ENCODE results near the gene SLC18A3. TPM values are rescaled to one million over a fixed set of nuclear protein-coding genes. Genes with fewer than 3 reads are reported as not detected.

Gene SLC18A3
- total RNA-seq, 4 donors from 2014 or later = 0.07 TPM; not detected in 3

GRCh38 chr10:49613882-49614241 is 3.8 kb downstream of the SLC18A3 start, which contains the start of gene CHAT:
Gene CHAT, plus strand, starts transcription at chr10:49614037. Its CDS starts 153 bp downstream, at chr10:49614190.
- Histone ChIP-seq H3K4me3 (no peak within 1 kb of the TSS), H3K27ac (no peak within 1 kb of the TSS), H3K27me3 (peaks cover 0 to 58% of the 10 kb centered on the region in 2 donors), H3K9me3 (no peaks in the 10 kb centered on the region), H3K36me3 (no peaks in the 10 kb centered on the region), H3K4me1 (peaks cover 0 to 15% of the 10 kb centered on the region in 2 donors)
- TF ChIP-seq POLR2A (IDR thresholded peaks at IDR 0.05) (no peak), CTCF (IDR thresholded peaks at IDR 0.05) (no peak)
- intact Hi-C loops (cut with DNase I; ENCODE audit: low total_unique reads) = no loop called here
- no peak for DNase-seq

GRCh38 chr10:49614242-49615198 is 4.4 kb downstream of the SLC18A3 start:
- peaks cover 0 to 52% of the 10 kb centered on the region in 2 donors for H3K27me3 ChIP-seq
- no peak for DNase-seq
- no peaks in the 10 kb centered on the region for H3K36me3 ChIP-seq
- no peak overlapping the region for H3K4me3 ChIP-seq
- TF ChIP-seq CTCF (IDR thresholded peaks at IDR 0.05) = no peak
- no peak for TF ChIP-seq POLR2A (IDR thresholded peaks at IDR 0.05)
- H3K9me3 ChIP-seq = no peaks in the 10 kb centered on the region
- no peak overlapping the region for H3K27ac ChIP-seq
- H3K4me1 ChIP-seq = peaks cover 0 to 15% of the 10 kb centered on the region in 2 donors
- intact Hi-C loops (cut with DNase I; ENCODE audit: low total_unique reads) = no loop called here

GRCh38 chr10:49615213-49615612 is 5.1 kb downstream of the SLC18A3 start:
- no peak for TF ChIP-seq CTCF (IDR thresholded peaks at IDR 0.05)
- no peak for TF ChIP-seq POLR2A (IDR thresholded peaks at IDR 0.05)
- H3K9me3 ChIP-seq = no peaks in the 10 kb centered on the region
- no peak overlapping the region for H3K27ac ChIP-seq
- no peak for DNase-seq
- no peak overlapping the region for H3K4me3 ChIP-seq
- intact Hi-C loops (cut with DNase I; ENCODE audit: low total_unique reads) = no loop called here
- H3K27me3 ChIP-seq = peaks cover 0 to 46% of the 10 kb centered on the region in 2 donors
- H3K4me1 ChIP-seq = peaks cover 0 to 8% of the 10 kb centered on the region in 2 donors
- no peaks in the 10 kb centered on the region for H3K36me3 ChIP-seq

GRCh38 chr10:49615721-49616120 is 5.6 kb downstream of the SLC18A3 start:
- H3K4me1 ChIP-seq = peaks cover 0 to 4% of the 10 kb centered on the region in 2 donors
- TF ChIP-seq CTCF (IDR thresholded peaks at IDR 0.05) = no peak
- TF ChIP-seq POLR2A (IDR thresholded peaks at IDR 0.05) = no peak
- no peak for DNase-seq
- intact Hi-C loops (cut with DNase I; ENCODE audit: low total_unique reads) = no loop called here
- H3K4me3 ChIP-seq = no peak overlapping the region
- no peaks in the 10 kb centered on the region for H3K36me3 ChIP-seq
- H3K27ac ChIP-seq = no peak overlapping the region
- no peaks in the 10 kb centered on the region for H3K9me3 ChIP-seq
- H3K27me3 ChIP-seq = peaks cover 0 to 43% of the 10 kb centered on the region in 2 donors

GRCh38 chr10:49616421-49617101 is 6.5 kb downstream of the SLC18A3 start:
- Histone ChIP-seq H3K9me3 (no peaks in the 10 kb centered on the region), H3K27me3 (peaks cover 0 to 34% of the 10 kb centered on the region in 2 donors), H3K27ac (no peak overlapping the region), H3K36me3 (no peaks in the 10 kb centered on the region), H3K4me1 (no peaks in the 10 kb centered on the region), H3K4me3 (no peak overlapping the region)
- intact Hi-C loops (cut with DNase I; ENCODE audit: low total_unique reads) = no loop called here
- TF ChIP-seq CTCF (IDR thresholded peaks at IDR 0.05) (no peak), POLR2A (IDR thresholded peaks at IDR 0.05) (no peak)
- no peak for DNase-seq

Data from uterus (tissue), 4 donors.